Hepatocyte (in vitro differentiated cells): ENCODE measurements around the gene RFX8.

Source experiments
- CTCF ChIP-seq: fragments of 200-600 bp; sonication (generic); IDR thresholded peaks from 2 replicates; pipeline ENCODE4 v1.5.1; 2016; ENCODE audit warnings: antibody characterized with exemption, mild to moderate bottlenecking; ENCODE audit not compliant: poor library complexity
- EZH2 ChIP-seq: fragments of 200-600 bp; sonication (generic); IDR thresholded peaks from 2 replicates; pipeline ENCODE4 v1.6.1; 2016; ENCODE audit warnings: antibody characterized with exemption, mild to moderate bottlenecking, borderline replicate concordance

GRCh38 chr2:101379091-101379490 lies 95.8 kb downstream of the RFX8 start:
- no peak for TF ChIP-seq CTCF
- TF ChIP-seq EZH2: no peak
